DOHH2 (cell line): ENCODE measurements around the gene PSMC4.

Experiments used
- CTCF ChIP-seq: fragments of 200-600 bp; sonication (generic); IDR thresholded peaks from one replicate; pipeline ENCODE4 v1.5.1; 2014; ENCODE audit warnings: antibody characterized with exemption, mild to moderate bottlenecking, low read depth, low read length; ENCODE audit not compliant: poor library complexity, severe bottlenecking
- EZH2phosphoT487 ChIP-seq: fragments of 200-600 bp; sonication (generic); IDR thresholded peaks from 2 replicates; pipeline ENCODE4 v1.6.1; 2017; ENCODE audit warnings: borderline replicate concordance, mild to moderate bottlenecking, antibody characterized with exemption, low read length, moderate library complexity, mixed read lengths

DNA sequence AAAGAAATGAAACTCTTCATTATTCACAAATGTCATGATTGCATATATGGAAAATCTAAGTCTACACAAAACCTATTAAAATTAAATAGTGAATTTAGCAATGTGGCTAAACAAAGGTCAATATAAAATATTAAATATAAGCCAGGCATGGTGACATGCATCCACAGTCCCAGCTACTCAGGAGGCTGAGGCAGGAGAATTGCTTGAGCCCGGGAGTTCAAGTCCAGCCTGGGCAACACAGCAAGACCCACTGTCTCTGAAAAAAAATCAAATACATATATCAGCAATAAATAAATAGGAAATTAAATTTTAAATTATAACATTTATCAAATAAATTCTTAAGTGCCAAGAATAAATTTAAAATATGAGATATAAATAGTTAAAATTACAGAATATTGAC lies 11.9 kb downstream of the PSMC4 start:
- TF ChIP-seq CTCF: no peak
- TF ChIP-seq EZH2phosphoT487: no peak
